PC-9 (cell line): ENCODE data around the gene SORCS2. TPM values are rescaled to one million over a fixed set of nuclear protein-coding genes. Genes with fewer than 3 reads are reported as not detected.

Experiments
- BruUV-seq: library from RNA; stranded (reverse); fragments of 400-500 nt; replicated peaks from 2 replicates; lab custom pipeline; 2021; lab: Mats Ljungman, UMichigan
- CTCF ChIA-PET: fragments of 300-600 bp; sonication (Branson Sonifier 250); formaldehyde crosslinking; loops from one replicate; lab custom pipeline; 2022; ENCODE audit warnings: antibody characterized with exemption; lab: Charles Lee
- POLR2A ChIA-PET: fragments of 300-600 bp; sonication (Branson Sonifier 250); formaldehyde crosslinking; loops from one replicate; lab custom pipeline; 2022; ENCODE audit warnings: antibody characterized with exemption; ENCODE audit not compliant: unreplicated experiment; lab: Charles Lee
- DNase-seq, 2 experiments: peaks; one replicate each; pipeline versions ENCODE4 v3.0.0 to v3.0.0-alpha.2; 2015 to 2022; ENCODE audit warnings: mixed read lengths in 1 of 2
- H2AFZ ChIP-seq: fragments of 200-600 bp; sonication (generic); 2 replicates; pipeline ENCODE4 v1.8.1; 2017; ENCODE audit warnings: antibody characterized with exemption
- H3F3A ChIP-seq: fragments of 200-600 bp; sonication (generic); 2 replicates; pipeline ENCODE4 v1.8.1; 2017; ENCODE audit warnings: antibody characterized with exemption, mild to moderate bottlenecking, low read depth; ENCODE audit not compliant: insufficient read depth
- H3K27ac ChIP-seq: fragments of 200-600 bp; sonication (generic); 2 replicates; pipeline ENCODE4 v1.6.1; 2016; ENCODE audit warnings: mixed run types
- H3K27me3 ChIP-seq: fragments of 200-600 bp; sonication (generic); 2 replicates; pipeline ENCODE4 v1.6.1; 2016; ENCODE audit warnings: low read depth, mixed run types; ENCODE audit not compliant: insufficient read depth
- H3K36me3 ChIP-seq: fragments of 200-600 bp; sonication (generic); 2 replicates; pipeline ENCODE4 v1.6.1; 2016; ENCODE audit warnings: low read depth, mixed run types
- H3K4me1 ChIP-seq: fragments of 200-600 bp; sonication (generic); replicated peaks from 2 replicates; pipeline ENCODE4 v1.6.1; 2016; ENCODE audit warnings: mixed run types; ENCODE audit not compliant: insufficient read depth
- H3K4me2 ChIP-seq: fragments of 200-600 bp; sonication (generic); 2 replicates; pipeline ENCODE4 v1.6.1; 2017; ENCODE audit warnings: mixed run types
- H3K4me3 ChIP-seq: fragments of 200-600 bp; sonication (generic); 2 replicates; pipeline ENCODE4 v1.6.1; 2016; ENCODE audit warnings: mixed run types
- H3K79me2 ChIP-seq: fragments of 200-600 bp; sonication (generic); 2 replicates; pipeline ENCODE4 v1.6.1; 2017; ENCODE audit warnings: low read depth, mixed run types
- H3K9me2 ChIP-seq: fragments of 200-600 bp; sonication (generic); 2 replicates; pipeline ENCODE4 v1.8.1; 2017; ENCODE audit warnings: mild to moderate bottlenecking; ENCODE audit not compliant: insufficient read depth
- H3K9me3 ChIP-seq: fragments of 200-600 bp; sonication (generic); 2 replicates; pipeline ENCODE4 v1.8.1; 2016; ENCODE audit warnings: low read depth; ENCODE audit not compliant: insufficient read depth
- H4K20me1 ChIP-seq: fragments of 200-600 bp; sonication (generic); 2 replicates; pipeline ENCODE4 v1.8.1; 2017; ENCODE audit not compliant: insufficient read depth
- CTCF ChIP-seq: fragments of 200-600 bp; sonication (generic); conservative IDR thresholded peaks from 2 replicates; pipeline ENCODE4 v1.6.1; 2017; ENCODE audit warnings: mixed run types, antibody characterized with exemption, mild to moderate bottlenecking, moderate library complexity
- EZH2 ChIP-seq: fragments of 200-600 bp; sonication (generic); IDR thresholded peaks from 2 replicates; pipeline ENCODE4 v1.8.0; 2017; ENCODE audit warnings: antibody characterized with exemption, low read depth
- intact Hi-C: fragments of 100-400 bp; cut with micrococcal nuclease; formaldehyde crosslinking; loops from one replicate; pipeline ENCODE4 v1.10.0; 2022; ENCODE audit not compliant: unreplicated experiment
- total RNA-seq: library from RNA; stranded (reverse); gene quantifications from 2 replicates; pipeline ENCODE4 v1.2.3, GENCODE V29; 2021

The SORCS2 gene
- total RNA-seq, 1 experiment from 2014 or later: 25.8 TPM

GRCh38 chr4:7242766-7243165 is 50.4 kb downstream of the SORCS2 start:
- no peak overlapping the region for H2AFZ ChIP-seq
- H3K4me2 ChIP-seq: no peak overlapping the region
- intact Hi-C loops: no loop called here
- H3K36me3 ChIP-seq: no peaks in the 10 kb centered on the region
- no peaks in the 10 kb centered on the region for H3K4me1 ChIP-seq
- CTCF ChIA-PET: interaction anchor here (0.8 kb wide), 1 partner anchor 46 kb away, joined by 4 read pairs; no protein-coding TSS in a partner anchor
- no peaks in the 10 kb centered on the region for H3K9me2 ChIP-seq
- H4K20me1 ChIP-seq: no peaks in the 10 kb centered on the region
- H3K27me3 ChIP-seq: no peaks in the 10 kb centered on the region
- no TSS peak for BruUV-seq
- no peaks in the 10 kb centered on the region for H3K79me2 ChIP-seq
- no peaks in the 10 kb centered on the region for H3F3A ChIP-seq
- POLR2A ChIA-PET: no interaction called here
- no peak overlapping the region for H3K4me3 ChIP-seq
- H3K9me3 ChIP-seq: no peaks in the 10 kb centered on the region
- H3K27ac ChIP-seq: no peak overlapping the region
- TF ChIP-seq EZH2 (no peak), CTCF (no peak)
- DNase-seq: no peak

GRCh38 chr4:7243609-7244330 is 51.4 kb downstream of the SORCS2 start:
- no peaks in the 10 kb centered on the region for H3K27me3 ChIP-seq
- POLR2A ChIA-PET: no interaction called here
- BruUV-seq: no TSS peak
- H2AFZ ChIP-seq: no peak overlapping the region
- no peaks in the 10 kb centered on the region for H3K9me2 ChIP-seq
- no peaks in the 10 kb centered on the region for H4K20me1 ChIP-seq
- H3K9me3 ChIP-seq: no peaks in the 10 kb centered on the region
- no peaks in the 10 kb centered on the region for H3K36me3 ChIP-seq
- TF ChIP-seq EZH2 (no peak), CTCF (no peak)
- no peaks in the 10 kb centered on the region for H3K4me1 ChIP-seq
- no peaks in the 10 kb centered on the region for H3F3A ChIP-seq
- DNase-seq: no peak
- intact Hi-C loops: no loop called here
- no peaks in the 10 kb centered on the region for H3K79me2 ChIP-seq
- H3K4me2 ChIP-seq: no peak overlapping the region
- CTCF ChIA-PET: interaction anchor here (0.8 kb wide), 1 partner anchor 47 kb away, joined by 4 read pairs; no protein-coding TSS in a partner anchor
- no peak overlapping the region for H3K27ac ChIP-seq
- no peak overlapping the region for H3K4me3 ChIP-seq

- intact Hi-C loops: no loop called here
- no TSS peak for BruUV-seq
- H3K27ac ChIP-seq: no peak overlapping the region
- H2AFZ ChIP-seq: no peak overlapping the region
- no peak for TF ChIP-seq EZH2
- TF ChIP-seq CTCF: no peak
- no peak overlapping the region for H3K4me2 ChIP-seq
- ChIA-PET CTCF (no interaction called here), POLR2A (no interaction called here)
- no peaks in the 10 kb centered on the region for H3K4me1 ChIP-seq
- no peaks in the 10 kb centered on the region for H3K9me3 ChIP-seq
- H3K27me3 ChIP-seq: no peaks in the 10 kb centered on the region
- H3K9me2 ChIP-seq: no peaks in the 10 kb centered on the region
- DNase-seq: no peak
- no peaks in the 10 kb centered on the region for H3K36me3 ChIP-seq
- no peaks in the 10 kb centered on the region for H4K20me1 ChIP-seq
- no peaks in the 10 kb centered on the region for H3F3A ChIP-seq
- H3K4me3 ChIP-seq: no peak overlapping the region
- no peaks in the 10 kb centered on the region for H3K79me2 ChIP-seq
These were observed 52.0 kb downstream of the SORCS2 start for GRCh38 chr4:7244331-7244665.
